NCI-H2227 (cell line): Measurements from ENCODE around the gene PDLIM5.
A peak's percentile ranks its signal among the peaks of the same experiment; 100 is the strongest.
"Not testable (repeated sequence)": the region's sequence is repeated elsewhere in the genome, so short reads cannot be mapped to it uniquely, and the experiment has no call there.

Experiments used
- DNase-seq: peaks from one replicate; lab custom pipeline; 2025; ENCODE audit not compliant: unreplicated experiment; lab: John Stamatoyannopoulos, UW

The PDLIM5 gene

DNA sequence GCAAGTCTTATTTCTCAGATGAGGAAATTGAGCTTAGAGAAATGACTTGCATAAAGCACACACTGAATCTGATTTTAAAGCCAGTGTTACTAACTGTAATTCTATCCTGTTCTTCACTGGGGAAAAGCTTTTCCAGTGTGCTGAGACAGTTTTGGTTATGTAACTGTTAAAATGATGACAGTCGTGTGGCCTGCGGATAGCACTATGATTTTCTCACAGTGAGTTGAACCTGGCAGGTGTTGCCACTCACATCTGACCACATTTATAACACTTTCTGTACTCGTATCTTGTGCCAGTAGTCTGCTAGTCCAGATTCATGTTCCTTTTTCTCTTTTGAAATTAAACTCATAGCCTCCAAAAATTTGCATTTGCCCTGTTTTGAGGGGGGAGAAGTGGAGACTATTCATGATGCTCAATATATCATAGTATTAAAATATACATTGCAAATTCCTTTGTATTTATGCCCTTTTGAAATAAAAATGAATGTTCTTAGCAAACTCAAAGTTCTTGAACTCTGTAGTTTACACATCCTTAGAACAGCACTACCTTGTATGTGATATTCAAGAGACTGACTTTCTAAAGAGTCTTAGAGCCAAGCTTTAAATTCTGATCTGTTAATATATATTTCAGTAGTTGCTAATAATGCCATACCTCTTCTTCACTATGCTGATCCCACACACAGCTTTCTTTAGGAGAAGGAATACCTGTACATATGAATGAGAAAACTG, 132.3 kb downstream of the PDLIM5 start:
- DNase-seq: no peak

DNA sequence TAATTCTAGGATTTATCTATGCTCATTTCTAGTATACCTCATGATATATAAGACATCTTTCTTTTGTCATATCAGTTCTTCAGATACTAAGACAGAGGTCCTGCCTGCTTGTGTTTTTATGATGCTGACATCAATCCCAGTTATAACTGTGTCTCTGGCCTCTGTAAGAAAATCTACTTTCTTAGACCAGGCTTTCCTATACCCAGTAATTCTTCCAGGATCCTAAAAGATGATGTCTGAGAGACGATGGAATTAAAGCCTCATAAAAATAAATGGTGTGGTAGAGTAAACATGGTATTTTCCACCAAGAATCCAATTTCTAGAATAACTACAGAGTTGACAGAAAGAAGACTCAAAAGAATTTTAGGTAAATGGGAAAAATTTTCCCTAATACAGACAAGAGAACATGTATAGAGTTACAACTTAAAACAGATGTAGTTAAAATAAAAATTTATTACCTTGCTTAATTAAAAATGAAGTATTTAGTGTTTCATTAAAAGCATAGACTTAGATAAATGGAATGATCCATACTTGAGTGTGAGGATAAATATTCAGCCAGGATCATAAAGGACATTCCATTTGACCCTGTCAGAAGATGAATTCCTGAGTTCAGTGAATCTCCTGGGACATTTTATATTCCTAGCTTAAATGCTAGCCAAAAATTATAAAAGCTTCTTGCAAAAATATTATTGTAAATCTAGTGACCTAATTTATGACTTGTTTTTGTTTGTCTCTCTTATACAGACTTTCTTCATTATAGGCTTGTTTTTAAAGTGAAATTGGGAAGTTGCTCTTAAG, 137.4 kb downstream of the PDLIM5 start:
- no peak for DNase-seq

DNA sequence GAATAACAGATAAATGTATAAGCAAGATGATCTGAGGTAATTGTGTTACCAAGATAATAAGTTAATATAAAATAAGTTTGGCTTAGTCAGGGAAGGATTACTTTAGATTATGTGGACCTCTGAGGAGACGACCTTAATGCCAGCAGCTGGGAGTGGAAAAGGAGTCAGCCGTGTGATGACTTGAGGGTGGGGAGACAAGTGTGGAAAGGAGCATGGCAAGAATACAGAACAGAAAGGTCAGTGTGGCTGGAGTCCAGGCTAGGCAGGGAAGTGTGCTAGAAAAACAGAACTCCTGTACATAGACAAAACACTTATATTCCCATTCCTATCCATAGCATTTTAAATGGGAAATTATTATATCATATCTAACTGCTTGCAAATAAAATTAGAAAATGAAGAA, 138.8 kb downstream of the PDLIM5 start:
- DNase-seq: no peak

DNA sequence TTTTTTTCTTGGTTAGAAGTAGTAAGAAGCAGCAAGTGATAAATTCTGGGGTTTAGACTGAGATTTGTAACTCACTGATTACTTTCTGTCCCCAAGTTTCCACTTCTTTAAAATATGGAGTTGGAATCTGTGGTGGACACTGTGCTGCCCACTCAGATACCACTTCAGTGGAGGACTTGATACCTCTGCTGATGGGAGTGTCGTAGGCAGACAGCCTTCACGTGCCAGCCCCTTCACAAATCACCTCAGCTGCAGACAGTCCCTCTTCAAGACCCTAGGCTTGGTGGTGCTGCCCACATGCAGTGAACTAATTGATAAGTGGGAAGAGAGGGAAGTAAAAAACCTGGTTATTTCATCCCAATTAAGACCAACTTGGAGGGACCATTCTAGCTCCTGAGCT, 139.5 kb downstream of the PDLIM5 start:
- DNase-seq: no peak

DNA sequence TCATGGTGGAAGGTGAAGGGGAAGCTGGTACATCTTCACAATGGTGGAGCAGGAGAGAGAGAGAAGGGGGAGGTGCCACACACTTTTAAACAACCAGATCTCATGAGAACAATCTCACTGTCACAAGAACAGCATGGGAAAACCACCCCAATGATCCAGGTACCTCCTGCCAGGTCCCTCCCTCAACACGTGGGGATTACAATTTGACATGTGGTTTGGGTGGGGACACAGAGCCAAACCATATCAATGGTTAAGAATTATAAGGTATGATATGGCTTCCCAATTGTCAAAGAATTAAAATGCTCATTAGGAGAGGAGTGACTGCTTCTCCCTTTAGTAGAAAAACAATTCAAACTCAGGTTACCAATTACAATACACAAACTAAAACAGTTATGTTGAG, 143.3 kb downstream of the PDLIM5 start:
- DNase-seq: no peak

DNA sequence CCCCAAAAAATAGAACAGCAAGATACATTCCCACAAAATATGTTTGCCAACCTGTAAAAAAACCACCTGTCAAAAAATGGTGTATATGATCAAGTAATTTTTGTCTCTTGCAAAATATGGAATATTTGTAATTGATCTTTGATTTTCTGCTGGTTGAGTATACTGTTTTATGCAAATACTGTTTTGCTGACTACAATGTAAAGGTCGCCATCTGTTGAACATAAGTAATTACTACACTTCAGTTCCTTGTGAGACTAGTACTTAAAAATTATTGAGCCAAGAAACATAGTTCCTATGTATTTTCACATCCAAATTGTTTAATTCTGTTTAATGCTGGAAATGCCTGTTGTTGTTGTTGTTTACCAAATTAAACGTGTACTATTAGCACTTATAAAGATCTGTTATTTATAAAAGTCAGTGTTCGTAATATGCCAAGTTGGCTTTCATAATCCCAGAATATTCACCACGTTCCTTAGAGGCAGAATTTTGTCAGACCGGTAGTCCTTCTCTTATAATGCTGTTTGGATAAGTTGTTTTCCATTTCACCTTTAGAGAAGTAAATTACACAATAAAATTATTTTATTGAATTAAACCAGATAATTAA, 144.2 kb downstream of the PDLIM5 start:
- peak; percentile 3 for DNase-seq

DNA sequence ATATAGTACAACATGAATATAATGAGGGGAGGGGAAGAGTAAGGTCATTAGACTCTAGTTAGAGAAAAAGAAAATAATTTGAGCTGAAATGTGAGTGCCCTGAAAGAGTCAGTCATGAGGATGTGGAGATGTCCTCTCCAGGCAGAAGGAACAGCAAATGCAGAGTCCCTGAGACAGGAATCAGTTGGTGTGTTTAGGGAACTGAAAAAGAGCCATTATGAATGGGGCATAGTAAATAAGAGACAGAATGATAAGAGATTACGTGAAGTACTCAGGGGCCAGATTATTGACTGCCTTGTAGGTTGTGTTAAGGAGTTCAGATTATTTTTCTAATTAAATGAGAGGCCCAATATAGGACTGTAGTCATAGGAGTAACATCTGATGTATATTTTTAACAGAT, 147.0 kb downstream of the PDLIM5 start:
- DNase-seq: no peak

DNA sequence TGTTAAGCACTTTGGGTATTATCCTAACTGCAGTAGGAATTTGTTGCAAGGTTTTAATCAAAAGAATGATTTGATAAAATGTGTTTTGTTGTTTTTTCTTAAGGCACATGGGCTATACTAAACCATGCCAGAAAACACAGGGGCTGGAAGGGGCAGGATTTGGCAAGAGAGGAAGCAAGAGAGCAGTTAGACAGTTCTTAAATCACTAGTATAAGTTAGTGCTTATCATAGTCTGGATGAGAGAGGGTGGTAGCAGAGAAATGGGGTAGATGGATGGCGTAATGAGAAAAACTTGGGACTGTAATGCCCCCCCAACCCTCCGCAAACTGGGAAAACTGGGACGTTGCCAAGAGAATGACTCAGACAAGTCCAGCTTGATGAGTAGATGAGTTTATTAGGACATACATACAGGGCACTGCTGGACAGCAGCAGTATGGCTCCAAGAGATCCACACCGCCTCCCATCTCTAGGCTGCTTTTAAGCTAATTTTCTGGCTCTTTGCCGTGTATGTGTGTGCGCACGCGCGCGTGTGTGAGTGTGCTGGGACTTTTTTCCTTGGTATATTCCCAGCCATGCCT, 151.5 kb downstream of the PDLIM5 start:
- peak; percentile 60 for DNase-seq

DNA sequence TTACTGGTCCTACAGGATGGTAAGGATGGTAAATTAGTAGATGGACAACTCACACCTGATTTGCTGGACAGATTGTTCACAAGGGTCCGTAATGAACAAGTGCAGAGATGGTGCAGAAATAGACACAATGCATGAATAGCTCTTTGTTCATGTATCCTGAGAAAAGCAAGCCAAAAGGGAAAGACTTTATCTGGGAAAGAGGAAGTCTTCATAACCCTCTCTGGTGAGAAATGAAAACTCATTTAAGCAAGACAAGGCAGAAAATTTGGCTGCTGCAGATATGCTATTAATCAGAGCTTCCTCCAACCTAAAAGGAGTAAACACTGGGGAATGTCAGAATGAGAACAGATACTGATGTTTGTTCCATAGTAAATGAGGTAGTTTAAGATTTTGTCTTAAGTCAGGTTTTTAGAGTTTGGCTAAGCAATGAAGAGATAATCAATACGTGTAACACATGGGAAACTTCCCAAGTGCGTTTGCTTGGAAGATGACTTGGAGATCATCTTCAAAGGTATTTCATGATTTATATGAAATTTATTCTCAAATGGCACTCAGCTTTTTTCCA, 153.6 kb downstream of the PDLIM5 start:
- no peak for DNase-seq

DNA sequence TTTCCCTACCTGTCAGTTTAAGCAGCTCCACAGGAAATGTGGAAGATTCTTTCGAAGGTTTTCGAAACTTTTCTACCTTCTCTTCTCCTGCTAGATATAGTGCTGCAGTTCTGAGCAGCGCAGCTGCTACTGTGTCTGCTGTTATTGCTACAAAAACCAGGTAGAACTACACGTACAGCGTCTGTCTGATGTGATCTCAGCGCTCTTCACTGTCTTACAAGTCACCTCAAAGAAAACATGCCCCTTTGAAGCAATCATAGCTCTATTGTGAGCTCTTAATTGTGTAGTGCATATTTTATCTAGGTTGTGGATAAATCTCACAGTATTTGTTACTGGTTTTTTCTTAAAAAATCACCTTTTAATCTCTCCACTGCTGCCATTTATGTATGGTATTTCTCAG, 158.4 kb downstream of the PDLIM5 start:
- DNase-seq: no peak

DNA sequence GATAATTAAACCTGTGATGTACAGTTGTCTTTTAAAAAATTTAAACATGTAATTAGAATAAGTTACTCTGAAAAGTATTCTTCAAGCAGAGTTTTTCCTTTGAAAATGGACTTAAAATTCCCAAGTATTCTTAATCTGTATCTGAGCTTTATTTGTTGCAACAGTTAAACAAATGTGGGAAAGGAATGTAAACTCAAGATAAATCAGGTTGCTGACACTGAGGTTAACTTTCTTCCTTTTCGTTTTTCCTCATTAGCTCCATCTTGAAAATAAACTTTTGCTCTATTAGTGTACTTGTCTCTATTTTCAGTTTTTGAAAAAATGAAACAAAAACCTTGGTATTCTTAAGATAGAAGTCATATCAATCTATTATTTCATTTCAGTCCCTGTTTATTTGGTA, 161.5 kb downstream of the PDLIM5 start:
- no peak for DNase-seq

DNA sequence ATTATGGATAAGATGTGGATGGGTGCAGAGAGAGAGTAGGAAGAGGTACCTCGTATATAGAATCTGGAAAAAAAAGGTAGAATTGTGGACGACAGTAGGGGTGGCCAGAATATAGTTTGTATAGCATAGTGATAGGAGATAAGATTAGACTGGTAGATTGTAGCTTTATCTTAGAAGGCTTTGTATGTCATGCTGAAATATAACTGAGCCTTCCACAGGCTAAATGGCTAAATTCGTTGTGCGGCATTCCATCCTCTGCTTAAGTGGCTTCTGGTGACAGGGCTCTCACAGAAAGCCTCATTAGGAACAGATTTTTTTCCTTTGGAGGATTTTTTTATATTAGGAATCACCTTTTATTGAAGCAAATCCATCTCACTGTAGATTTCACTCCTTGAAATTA, 163.7 kb downstream of the PDLIM5 start:
- DNase-seq: no peak

DNA sequence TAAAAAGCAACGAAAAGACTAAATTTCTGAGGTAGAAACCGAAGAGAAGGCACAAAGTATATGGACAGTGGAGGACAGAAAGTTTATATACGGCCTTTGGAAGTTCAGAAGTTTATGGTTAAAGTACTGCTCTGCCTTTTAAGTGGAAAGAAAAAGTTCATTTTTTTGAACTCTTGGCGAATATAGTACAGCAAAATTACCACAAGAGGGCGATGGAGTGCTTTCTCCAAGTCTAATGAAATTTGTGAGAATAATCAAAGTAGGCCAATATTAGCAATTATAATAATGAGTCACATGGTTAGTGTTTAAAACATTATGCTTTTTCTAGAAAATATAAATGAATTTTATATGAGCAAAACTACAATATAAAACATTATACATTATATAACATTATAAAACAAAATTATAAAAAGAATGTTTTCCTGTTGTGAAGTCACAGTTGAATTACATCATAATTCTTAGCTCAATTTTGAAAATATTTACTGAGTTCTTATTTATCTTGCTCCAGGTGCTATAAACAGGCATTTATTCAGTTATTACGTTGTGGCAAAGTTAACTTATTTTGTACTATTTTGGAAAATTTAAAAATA, 169.8 kb downstream of the PDLIM5 start:
- peak; percentile 1 for DNase-seq

DNA sequence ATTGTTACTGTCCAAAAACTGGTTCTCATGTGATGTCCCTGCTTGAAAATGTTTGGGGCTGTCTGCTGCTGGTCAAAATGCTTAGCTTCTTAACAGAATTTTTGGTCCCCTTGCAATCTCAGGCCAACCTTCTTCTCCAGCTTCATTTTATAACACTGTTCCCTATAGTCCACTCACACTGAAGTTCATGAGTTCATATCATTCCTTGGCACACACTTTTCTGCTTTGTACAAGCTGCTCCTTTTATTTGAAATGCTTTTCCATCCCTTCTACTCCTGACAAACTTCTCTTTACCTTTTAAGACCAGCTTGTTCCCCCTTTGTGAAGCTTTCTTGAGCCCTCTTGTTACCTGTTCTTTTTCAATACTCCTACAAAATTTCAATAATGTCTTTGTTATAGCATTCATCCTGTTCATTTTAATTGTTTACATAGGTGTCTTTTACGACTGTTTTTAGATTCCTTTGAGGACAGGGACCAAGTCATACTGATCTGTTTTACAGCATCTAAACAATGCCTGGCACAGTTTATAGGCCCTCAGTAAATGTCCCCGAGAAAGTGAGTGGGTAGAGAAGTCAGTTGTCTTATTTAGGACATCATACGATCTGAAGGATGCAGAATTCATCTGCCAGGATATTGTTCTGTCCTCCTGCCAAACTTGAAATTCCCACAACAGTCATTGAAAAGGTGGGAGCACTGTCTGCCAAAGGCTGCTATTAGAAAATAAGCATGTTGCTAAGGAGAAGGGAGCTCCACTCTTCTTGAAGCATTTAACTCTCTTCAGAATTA, 171.6 kb downstream of the PDLIM5 start:
- DNase-seq: no peak

DNA sequence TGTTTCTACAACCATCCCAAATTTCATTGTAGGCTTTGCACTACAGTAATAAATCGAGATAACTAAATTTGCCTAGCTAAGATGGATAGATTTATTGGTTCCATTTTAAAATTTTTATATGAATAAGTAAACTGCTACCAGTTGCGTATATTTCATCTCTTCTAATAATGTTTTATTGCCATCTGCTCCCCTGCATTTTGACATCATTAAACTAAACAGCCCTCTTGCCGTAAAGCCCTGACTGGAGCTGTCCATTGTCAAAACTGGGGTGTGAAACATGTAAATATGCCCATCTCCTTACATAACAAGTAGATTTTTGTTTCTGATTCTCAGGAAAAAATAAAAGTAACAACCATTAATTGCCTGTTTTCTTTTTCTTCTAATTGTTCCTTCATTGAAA, 175.2 kb downstream of the PDLIM5 start:
- DNase-seq: no peak

DNA sequence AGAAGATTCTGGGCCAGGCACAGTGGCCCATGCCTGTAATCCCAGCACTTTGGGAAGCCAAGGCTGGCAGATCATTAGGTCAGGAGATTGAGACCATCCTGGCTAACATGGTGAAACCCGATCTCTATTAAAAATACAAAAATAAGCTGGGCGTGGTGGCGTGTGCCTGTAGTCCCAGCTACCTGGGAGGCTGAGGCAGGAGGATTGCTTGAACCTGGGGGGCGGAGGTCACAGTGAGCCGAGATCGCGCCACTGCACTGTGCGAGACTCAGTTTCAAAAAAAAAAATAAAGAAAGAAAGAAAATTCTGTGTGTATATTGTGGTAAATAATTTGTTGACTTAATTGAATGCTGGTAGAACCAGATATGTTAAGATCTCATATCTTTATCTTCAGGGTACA, 177.3 kb downstream of the PDLIM5 start:
- DNase-seq: not testable (repeated sequence)

DNA sequence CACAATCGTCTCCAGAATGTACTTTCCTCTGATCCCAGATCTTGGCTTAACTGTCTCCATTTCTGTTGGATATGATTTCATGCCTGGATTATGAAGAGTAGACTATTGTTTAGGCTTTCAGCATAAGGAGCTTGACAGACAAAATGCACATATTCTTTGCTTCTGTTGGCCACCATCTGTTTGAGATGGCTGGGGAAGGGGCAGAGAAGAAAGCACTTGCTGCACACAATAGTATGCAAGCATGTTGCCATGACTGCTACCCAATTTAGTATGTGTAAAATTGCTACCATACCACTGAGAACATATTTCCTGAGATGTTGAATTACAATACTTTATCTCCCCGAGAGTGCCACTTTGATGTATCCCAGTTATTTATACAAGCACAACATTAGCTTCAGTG, 178.1 kb downstream of the PDLIM5 start:
- no peak for DNase-seq

DNA sequence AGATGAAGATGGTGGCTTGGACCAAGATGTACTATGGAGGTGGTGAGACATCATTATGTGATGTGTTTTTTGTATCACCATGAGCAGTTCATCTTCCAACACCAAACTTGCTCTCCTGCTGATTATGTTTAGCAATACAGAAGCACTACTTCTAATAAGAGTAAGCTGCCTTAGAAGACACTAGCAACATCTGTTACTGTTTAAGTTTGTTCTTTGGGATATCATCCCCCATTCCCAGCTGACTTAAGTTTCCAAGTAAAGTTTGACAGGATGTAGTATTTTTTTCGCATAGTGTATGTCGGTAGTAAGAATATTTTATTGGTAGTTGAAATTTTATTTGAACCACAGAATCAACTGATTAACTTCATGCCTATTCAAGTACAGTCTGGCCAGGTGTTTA, 182.5 kb downstream of the PDLIM5 start:
- no peak for DNase-seq

DNA sequence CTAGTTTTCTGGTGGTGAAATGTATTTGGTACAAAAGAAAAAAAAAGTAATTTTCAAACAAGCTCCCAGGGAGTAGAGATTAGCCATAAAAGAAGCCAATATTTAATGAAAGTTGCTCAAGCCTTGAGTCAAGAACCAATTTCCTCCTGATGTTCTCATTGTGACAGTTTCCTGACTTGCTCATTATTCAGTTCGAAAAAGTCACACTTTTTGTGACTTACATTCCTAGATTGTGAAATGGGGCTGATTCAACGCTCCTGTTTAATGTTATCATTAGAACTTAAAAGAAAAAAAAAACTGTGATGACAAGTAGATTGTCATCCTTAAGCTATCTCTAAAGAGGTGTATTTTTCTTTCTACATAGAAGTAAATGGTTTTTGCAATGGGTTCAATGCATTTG, 183.4 kb downstream of the PDLIM5 start:
- DNase-seq: no peak

DNA sequence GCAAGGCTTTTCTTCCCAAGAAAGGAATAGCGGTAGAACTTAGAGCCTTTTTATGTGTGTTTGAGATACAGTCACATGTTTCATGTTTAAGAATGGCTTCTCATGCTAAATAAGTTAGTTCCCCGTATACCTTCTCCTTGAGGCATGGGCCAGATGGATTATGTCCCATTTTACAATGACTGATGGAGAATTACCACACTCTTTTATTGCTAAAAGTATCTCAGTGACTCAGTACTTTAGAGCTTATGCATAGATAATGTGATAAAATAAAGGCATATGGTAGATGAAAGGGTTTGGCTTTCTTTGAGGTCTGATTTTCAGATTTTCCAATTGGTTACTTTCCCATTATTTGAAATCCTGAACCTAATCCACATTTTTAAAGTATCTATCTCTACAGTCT, 184.3 kb downstream of the PDLIM5 start:
- no peak for DNase-seq
